Heart right ventricle (tissue), 16 donors: ENCODE measurements around the gene SLC44A2. TPM values are rescaled to one million over a fixed set of nuclear protein-coding genes. Genes with fewer than 3 reads are reported as not detected.
A peak's percentile ranks its signal among the peaks of the same experiment; 100 is the strongest.

Experiments used
- ATAC-seq, 8 donors: fragments of 200-7000 bp; cut with Tn5 transposase; one replicate each; pipeline ENCODE4 v1.9.1; 2020; ENCODE audit warnings: mild to moderate bottlenecking in 8 of 8, moderate library complexity in 8 of 8, moderate number of reproducible peaks in 1 of 8
- DNase-seq, 2 donors: peaks; one replicate each; pipeline ENCODE4 v3.0.0-alpha.2; 2020
- H3K27ac ChIP-seq, 10 donors: fragments of 200-600 bp; sonication (generic) in 2 of 10; one replicate each; pipeline versions ENCODE4 v1.5.0 to v1.8.0; 2020 to 2022; ENCODE audit warnings: mild to moderate bottlenecking in 3 of 10
- H3K27me3 ChIP-seq, 7 donors: fragments of 200-600 bp; one replicate each; pipeline ENCODE4 v1.8.0; 2021 to 2022; ENCODE audit warnings: mild to moderate bottlenecking in 2 of 7
- H3K36me3 ChIP-seq, 9 donors: fragments of 200-600 bp; sonication (generic) in 1 of 9; one replicate each; pipeline versions ENCODE4 v1.5.0 to v1.8.0; 2020 to 2022; ENCODE audit warnings: mild to moderate bottlenecking in 2 of 9
- H3K4me1 ChIP-seq, 9 donors: fragments of 200-600 bp; sonication (generic) in 1 of 9; one replicate each; pipeline versions ENCODE4 v1.5.0 to v1.8.0; 2020 to 2022; ENCODE audit warnings: mild to moderate bottlenecking in 4 of 9
- H3K4me3 ChIP-seq, 10 donors: fragments of 200-600 bp; sonication (generic) in 2 of 10; one replicate each; pipeline versions ENCODE4 v1.5.0 to v1.8.0; 2020 to 2022; ENCODE audit warnings: mild to moderate bottlenecking in 7 of 10, moderate library complexity in 2 of 10
- H3K9me3 ChIP-seq, 11 donors: fragments of 200-600 bp in 10 of 11; sonication (generic) in 2 of 11; one replicate each; pipeline versions ENCODE4 v1.5.0 to v1.8.0; 2013 to 2022; ENCODE audit warnings: mild to moderate bottlenecking in 2 of 11, control low read depth in 1 of 11, moderate library complexity in 1 of 11
- WGBS, 2 donors: extraction: QIAGEN DNeasy Blood & Tissue Kit; methylation state at CpG; one replicate each; pipeline ENCODE4 v1.1.7; 2013; ENCODE audit warnings: inconsistent platforms in 1 of 2; 5-methylcytosine and 5-hydroxymethylcytosine counted together
- intact Hi-C, 10 donors: fragments of 100-400 bp; cut with DNase I; formaldehyde crosslinking; loops; one replicate each; pipeline versions ENCODE4 v1.11.1 to v1.14.2; 2022
- polyA plus RNA-seq, 2 donors: library from polyadenylated mRNA; stranded (reverse); fragments of 200-250 nt; gene quantifications; one replicate each; pipeline ENCODE4 v1.2.3, GENCODE V29; 2013
- total RNA-seq, 10 donors: library from RNA; stranded (reverse); fragmentation: NEBNext Ultra II Directional in 3 of 10; extraction: Animal tissue kit (Norgen Biotek cat#: 25700) in 3 of 10; gene quantifications; one replicate each; pipeline versions ENCODE4 v1.2.1 to v1.2.4, GENCODE V29; 2021 to 2023
- TF ChIP-seq, protein P1 (sequence below), 9 donors: fragments of 200-600 bp; sonication (generic) in 2 of 9; IDR thresholded peaks; one replicate each; pipeline versions ENCODE4 v1.5.0 to v1.8.0; 2021 to 2022; ENCODE audit warnings: antibody characterized with exemption in 9 of 9, mild to moderate bottlenecking in 5 of 9, moderate library complexity in 1 of 9
- donor health status: Arrhythmogenic right ventricular cardiomyopathy.
- donor health status: ischemic (EF 13 %, LVEDD 7.1; RV severe dilation, severe dysfunction).
- donor health status: healthy with polysubstance abuse.
- donor health status: DM: no; HTN: yes; CAD: no.
- donor health status: DM: no; HTN: no; CAD: no.
- donor health status: ischemic (EF 25% LVEDD 6.9; RV normal size, moderate dysfunction).
- donor health status: ischemic (EF 25% LVEDD 5.7; RV mildly dilated, moderate dysfunction).
- donor health status: healthy.
- donor health status: DM: yes; HTN: yes; CAD: no.
- donor health status: Ischemic cardiomyopathy.
- donor health status: ischemic (EF 35%, LVEDD 5.7; RV mildly dilated, moderate dysfunction).
- donor health status: nonischemic (EF 11% LVEDD 7.7; RV severe dilation, severe dysfunction).
- donor health status: DM: yes; HTN: yes; CAD: no.
- donor health status: PGD.
- donor health status: ischemic (EF 29% LVEDD 5.4; RV normal size, mild dysfunction).
- donor health status: nonischemic (EF 23%, LVEDD 6.1; RV moderate dilation, normal function).

Gene SLC44A2
- total and polyA plus RNA-seq, 12 donors, result 56.2 to 114 (median 95.2) TPM

DNA sequence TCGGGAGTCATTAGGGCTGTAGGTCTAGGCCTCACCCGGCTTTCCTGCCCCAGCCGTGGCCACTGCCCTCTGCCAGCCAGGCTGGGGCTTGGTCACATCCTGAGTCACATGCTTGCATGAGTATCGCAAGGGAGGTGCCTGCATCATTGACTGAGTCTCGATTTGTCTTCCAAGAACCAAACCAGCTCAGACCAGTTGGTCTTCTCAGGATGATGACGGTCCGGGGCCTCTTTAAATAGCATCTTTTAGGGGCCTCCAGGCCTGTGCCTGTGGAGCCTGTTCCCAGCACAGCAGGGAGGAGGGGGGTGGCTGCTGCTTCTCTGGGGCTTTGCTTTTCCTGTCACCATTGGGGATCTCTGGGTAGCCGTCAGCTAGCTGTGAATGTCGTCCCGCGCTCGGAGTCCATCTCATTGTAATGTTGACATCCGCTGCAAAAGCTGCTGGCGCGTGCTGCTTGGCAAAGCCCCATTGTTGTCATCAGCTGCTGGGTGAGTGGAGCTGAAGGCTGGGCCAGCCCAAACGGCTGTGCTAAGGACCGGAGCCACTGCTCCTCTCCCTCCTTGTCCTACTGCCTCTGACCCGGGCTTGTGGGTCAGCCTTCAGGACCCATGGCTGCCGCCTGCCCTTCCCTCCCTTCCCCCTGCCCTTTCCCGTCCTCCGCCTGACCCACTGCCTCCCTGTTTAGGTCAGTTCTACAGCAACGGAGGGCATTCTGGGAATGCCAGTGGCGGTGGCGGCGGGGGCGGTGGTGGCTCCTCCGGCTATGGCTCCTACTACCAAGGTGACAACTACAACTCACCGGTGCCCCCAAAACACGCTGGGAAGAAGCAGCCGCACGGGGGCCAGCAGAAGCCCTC lies 61.5 kb downstream of the SLC44A2 start:
- DNase-seq (peak; percentile 51 to 61), ATAC-seq (peak; percentile 64 to 85 (median 71))
- WGBS, 2 donors, result 52 to 63% methylated on average over 31 of the region's 31 CpGs
- Histone ChIP-seq H3K4me3 (no peak overlapping the region), H3K36me3 (peaks cover 2 to 100% (median 56%) of the 10 kb centered on the region in 9 donors), H3K4me1 (peaks cover 5 to 28% (median 22%) of the 10 kb centered on the region in 9 donors), H3K9me3 (no peaks in the 10 kb centered on the region), H3K27me3 (no peaks in the 10 kb centered on the region), H3K27ac (peak overlapping the region in 6 of 10 donors; percentile 10 to 64 (median 46))
- TF ChIP-seq, protein P1, sequence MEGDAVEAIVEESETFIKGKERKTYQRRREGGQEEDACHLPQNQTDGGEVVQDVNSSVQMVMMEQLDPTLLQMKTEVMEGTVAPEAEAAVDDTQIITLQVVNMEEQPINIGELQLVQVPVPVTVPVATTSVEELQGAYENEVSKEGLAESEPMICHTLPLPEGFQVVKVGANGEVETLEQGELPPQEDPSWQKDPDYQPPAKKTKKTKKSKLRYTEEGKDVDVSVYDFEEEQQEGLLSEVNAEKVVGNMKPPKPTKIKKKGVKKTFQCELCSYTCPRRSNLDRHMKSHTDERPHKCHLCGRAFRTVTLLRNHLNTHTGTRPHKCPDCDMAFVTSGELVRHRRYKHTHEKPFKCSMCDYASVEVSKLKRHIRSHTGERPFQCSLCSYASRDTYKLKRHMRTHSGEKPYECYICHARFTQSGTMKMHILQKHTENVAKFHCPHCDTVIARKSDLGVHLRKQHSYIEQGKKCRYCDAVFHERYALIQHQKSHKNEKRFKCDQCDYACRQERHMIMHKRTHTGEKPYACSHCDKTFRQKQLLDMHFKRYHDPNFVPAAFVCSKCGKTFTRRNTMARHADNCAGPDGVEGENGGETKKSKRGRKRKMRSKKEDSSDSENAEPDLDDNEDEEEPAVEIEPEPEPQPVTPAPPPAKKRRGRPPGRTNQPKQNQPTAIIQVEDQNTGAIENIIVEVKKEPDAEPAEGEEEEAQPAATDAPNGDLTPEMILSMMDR (IDR thresholded peaks at IDR 0.05), result no peak
- intact Hi-C loops, result no loop called here

DNA sequence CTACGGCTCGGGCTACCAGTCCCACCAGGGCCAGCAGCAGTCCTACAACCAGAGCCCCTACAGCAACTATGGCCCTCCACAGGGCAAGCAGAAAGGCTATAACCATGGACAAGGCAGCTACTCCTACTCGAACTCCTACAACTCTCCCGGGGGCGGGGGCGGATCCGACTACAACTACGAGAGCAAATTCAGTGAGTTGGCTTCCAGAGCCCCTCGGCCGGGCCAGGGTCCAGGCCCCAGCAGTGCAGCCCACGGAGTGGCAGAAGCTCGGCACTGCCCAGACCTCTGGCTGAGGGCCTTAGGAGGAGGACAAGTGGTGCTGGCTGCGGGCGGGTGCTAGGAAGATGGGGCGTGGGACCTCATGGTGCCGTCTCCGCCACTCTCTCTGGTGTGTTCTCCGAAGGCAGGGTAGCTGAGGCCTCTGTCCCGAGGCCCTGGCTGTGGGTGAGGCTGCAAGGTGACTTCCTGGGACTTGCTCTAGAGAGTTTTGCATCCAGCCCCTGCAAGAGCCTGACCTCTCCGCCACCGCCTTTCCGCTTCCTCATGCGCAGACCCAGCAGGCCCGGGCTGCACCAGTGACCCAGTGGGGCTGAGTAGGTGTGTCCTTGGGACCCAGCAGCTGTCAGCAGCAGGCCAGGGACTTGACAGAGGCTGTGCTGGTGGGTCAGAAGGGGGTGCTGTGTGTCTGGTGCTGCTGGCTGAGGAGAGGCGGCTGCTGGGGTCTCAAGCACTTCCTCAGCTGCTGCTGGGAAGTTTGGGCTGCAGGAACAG lies 62.4 kb downstream of the SLC44A2 start:
- Histone ChIP-seq H3K4me3 (no peak overlapping the region), H3K27me3 (no peaks in the 10 kb centered on the region), H3K4me1 (peaks cover 5 to 28% (median 21%) of the 10 kb centered on the region in 9 donors), H3K9me3 (no peaks in the 10 kb centered on the region), H3K36me3 (peaks cover 0 to 100% (median 52%) of the 10 kb centered on the region in 9 donors), H3K27ac (peak overlapping the region in 3 of 10 donors; percentile 61 to 64 (median 62))
- no peak for DNase-seq
- 88 to 89% methylated on average over 25 of the region's 25 CpGs for WGBS, 2 donors
- TF ChIP-seq, protein P1 (IDR thresholded peaks at IDR 0.05), result no peak
- intact Hi-C loops, result no loop called here
- ATAC-seq, result peak in 1 of 8 donors; percentile 6

DNA sequence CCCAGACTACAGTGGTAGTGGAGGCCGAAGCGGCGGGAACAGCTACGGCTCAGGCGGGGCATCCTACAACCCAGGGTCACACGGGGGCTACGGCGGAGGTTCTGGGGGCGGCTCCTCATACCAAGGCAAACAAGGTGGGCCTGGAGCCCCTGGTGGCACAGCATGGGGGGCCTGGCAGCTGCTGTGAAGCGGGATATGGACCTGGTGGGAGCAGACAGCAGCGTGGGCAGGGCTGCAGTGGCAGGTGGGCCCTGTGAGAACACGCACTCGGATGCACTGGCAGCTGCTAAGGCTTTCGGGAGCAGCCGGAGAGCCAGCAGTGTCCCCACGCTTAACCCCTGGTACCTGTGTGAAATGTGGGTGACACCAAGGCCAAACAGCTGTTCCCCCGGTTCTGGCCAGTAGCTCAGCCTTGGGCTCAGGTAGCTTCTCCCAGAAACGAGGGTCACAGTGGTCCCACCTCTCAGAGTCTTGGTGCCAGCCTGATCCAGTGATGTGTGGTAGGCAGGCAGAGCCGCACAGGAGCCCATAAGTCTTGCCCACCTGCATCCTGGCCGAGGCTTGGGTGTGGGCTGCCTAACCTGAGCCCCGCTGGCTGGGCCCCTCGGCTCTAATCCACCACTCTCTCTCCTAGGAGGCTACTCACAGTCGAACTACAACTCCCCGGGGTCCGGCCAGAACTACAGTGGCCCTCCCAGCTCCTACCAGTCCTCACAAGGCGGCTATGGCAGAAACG lies 63.4 kb downstream of the SLC44A2 start:
- ATAC-seq (no peak), DNase-seq (no peak)
- Histone ChIP-seq H3K36me3 (peaks cover 0 to 95% (median 42%) of the 10 kb centered on the region in 9 donors), H3K9me3 (no peaks in the 10 kb centered on the region), H3K4me3 (no peak overlapping the region), H3K27me3 (no peaks in the 10 kb centered on the region), H3K27ac (no peak overlapping the region), H3K4me1 (peaks cover 5 to 28% (median 21%) of the 10 kb centered on the region in 9 donors)
- WGBS, 2 donors, result 92% methylated on average over 27 of the region's 27 CpGs
- TF ChIP-seq, protein P1 (IDR thresholded peaks at IDR 0.05), result no peak
- intact Hi-C loops, result no loop called here

DNA sequence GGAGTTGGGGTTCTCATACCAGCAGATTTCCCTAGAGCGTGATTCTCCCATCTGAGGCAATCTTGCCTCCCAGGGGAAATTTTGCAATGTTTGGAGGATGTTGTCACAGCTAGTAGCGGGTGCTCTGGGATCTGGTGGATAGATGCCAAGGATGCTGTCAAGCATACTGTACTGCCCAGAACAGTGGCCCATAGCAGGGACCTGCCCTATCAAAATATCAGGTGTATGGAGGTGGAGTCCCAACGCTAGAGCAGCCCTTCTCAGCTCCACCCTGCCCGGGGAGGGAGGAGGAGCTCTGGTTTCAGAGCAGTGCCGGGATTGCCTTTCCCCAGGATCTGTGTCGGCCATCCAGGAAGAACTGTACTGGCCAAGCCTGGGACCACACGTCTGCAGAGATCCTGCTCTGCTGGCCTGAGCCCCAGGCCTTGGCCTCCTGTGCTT lies 65.0 kb downstream of the SLC44A2 start:
- no peak overlapping the region for H3K27ac ChIP-seq
- no peaks in the 10 kb centered on the region for H3K9me3 ChIP-seq
- no peak for DNase-seq
- TF ChIP-seq, protein P1 (IDR thresholded peaks at IDR 0.05), result no peak
- WGBS, 2 donors, result 43 to 59% methylated on average over 7 of the region's 7 CpGs
- peaks cover 0 to 79% (median 30%) of the 10 kb centered on the region in 9 donors for H3K36me3 ChIP-seq
- no peaks in the 10 kb centered on the region for H3K27me3 ChIP-seq
- intact Hi-C loops, result loop anchor here in 2 of 10 donors (5.0 to 10.0 kb wide), 2 partner anchors 33 to 206 kb away; no protein-coding TSS in a partner anchor
- no peak overlapping the region for H3K4me3 ChIP-seq
- H3K4me1 ChIP-seq, result peaks cover 9 to 33% (median 24%) of the 10 kb centered on the region in 9 donors
- no peak for ATAC-seq
